ELF-1 (cell line): ENCODE results near the gene TCTA.
A peak's percentile ranks its signal among the peaks of the same experiment; 100 is the strongest.

Experiments
- DNase-seq: peaks from one replicate; pipeline ENCODE4 v3.0.0-alpha.2; 2016; ENCODE audit warnings: low read depth, low spot score

The TCTA gene

DNA sequence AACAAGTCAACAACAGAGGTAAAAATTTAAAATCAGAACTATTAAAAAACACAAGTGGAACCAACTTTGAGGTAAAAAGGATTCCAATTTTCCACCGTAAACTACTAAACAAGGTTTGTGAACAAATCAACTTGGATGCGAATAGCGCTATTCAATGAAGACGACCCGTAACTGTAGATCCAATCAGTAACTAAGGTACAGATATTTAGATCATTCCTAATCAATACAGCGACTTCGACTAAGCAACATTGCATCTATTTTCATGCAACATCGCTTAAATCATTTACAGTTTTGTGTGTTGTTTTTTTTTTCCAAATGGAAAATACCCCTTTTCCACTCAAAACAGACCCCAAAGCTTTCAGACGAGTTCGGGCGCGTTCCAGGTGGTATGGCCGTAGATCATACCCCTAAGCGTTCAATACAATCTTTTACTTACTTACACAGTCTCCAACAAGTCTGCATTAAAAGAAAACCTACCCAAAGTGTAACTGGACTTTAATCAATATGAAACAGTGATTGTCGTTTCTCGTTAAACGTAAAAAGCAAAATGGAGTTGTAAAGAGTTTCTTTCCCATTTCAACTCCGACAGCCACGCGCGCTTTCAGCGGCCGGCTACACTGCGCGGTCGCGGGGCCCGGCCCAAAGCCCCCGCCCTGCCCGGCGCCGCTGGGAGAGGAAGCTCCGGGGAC, 1.2 kb upstream of the TCTA start:
- no peak for DNase-seq

DNA sequence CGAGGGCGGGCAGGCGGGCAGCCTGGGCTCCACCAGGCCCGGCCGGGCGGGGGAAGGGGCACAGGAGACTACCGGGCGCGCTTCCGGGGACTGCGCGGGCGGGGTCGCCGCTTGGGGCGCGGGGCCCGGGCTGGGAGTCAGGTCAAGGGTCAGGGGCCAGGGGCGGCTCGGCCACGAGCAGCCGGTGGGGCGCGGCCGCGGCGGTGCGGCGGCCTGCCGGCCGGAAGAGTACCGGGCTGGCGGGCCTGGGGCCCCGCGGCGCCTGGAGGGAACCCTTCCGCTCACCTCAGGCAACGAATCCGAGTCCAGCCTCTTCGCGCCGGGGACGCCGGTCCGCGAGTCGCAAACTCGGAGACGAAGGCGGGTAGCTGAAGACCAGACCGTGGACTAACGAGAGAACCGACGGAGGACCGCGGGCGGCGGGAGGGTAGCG, 672 bp upstream of the TCTA start:
- no peak for DNase-seq

- no peak for DNase-seq
Observed at GRCh38 chr3:49412632-49413337, 562 bp downstream of the TCTA start.

DNA sequence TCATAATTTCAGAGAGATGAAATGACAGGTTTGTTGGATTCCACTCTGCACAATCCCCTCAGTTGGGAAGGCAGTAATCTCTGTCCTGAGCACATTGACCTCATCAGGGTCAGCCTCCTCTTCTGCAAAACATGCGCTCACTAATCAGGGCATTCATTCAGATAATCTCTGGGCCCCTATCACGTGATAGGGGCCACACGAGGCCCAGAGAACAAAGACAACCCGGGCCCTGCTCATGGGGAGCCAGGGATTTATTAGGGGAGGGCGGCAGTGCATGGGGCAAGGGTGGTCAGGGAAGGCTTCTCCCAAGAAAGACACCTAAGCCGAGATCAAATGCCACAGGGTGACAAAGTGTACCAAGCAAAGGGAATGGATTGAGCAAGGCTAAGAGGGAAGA, 1.1 kb downstream of the TCTA start:
- no peak for DNase-seq

- DNase-seq: no peak
Observed at GRCh38 chr3:49414753-49415152, 2.5 kb downstream of the TCTA start.

- DNase-seq: no peak
Observed at GRCh38 chr3:49415931-49416601, 3.8 kb downstream of the TCTA start.

GRCh38 chr3:49416867-49417266, 4.6 kb downstream of the TCTA start:
- DNase-seq: no peak

DNA sequence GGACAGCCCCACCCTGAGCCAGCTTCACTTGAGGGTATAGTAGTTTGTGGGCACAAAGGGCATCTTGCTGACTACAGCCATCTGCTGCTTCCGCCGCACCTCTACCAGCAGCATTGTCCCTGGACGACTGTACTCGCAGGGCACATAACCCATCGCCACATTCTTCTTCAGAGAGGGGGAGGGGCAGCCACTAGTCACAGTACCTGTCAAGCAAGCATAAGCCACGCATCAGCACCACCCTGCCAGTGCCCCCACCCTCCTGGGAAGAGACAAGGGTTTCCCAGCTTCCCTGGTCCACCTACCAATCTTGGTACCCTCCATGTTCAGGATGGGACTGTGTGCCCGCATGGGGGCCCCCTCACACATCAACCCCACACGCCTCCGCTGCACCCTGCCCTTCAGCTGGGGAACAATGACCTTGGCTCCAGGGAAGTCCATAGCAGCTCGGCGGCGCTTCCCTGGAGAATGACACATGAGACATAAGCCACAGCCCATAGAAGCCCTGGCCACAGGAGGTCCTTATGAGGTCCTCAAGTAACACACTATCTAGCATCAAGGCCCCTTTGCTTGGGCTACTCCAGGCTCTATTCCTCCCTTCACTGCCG, 5.4 kb downstream of the TCTA start:
- DNase-seq: no peak

- DNase-seq: no peak
Observed at GRCh38 chr3:49421890-49422378, 9.7 kb downstream of the TCTA start.

DNA sequence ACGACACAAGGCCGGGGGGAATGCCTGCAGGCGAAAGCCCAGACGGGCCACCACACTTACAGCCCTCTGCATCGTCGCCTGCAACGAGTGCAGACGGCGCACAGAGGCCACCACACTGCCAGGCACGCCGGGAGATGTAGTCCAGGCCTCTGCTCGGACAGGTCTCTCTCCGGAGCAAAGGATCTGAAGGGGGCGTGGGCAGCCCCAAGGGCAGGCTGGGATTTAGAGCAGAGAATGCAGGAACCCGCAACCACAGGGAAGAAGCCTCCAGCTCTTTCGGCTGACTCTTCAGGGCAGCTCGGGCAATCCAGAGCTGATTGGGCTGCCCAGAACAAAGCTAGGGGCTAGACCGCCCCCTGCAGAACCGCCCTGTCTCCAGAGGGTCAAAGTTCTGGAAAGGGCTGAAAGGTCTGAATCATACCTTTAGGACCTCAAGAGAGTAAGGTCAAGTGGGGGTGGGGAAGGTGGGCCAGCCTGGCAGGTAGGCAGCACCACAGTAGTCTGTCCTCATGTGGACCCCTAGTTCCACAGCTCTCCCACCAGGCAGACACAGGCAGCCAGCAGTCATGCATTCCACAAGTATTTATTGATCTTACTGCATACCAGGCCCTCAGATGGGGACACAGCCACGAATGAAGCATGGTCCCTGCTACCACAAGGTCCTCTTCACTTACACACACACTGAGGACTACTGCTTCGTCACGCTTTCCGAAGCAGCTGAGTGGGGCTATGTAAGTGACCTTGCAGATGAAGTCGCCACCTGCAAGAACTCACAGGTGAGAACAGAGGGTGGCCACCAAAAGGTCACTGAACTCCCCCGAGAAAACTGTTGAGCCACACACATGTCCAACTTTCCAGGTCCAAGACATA, 10.4 kb downstream of the TCTA start, which contains the start of gene AMT:
AMT (minus strand) TSS at position 95 of the 870 bp plus-strand sequence; CDS start at position 72, 23 bp downstream.
- DNase-seq: peak; percentile 98

DNA sequence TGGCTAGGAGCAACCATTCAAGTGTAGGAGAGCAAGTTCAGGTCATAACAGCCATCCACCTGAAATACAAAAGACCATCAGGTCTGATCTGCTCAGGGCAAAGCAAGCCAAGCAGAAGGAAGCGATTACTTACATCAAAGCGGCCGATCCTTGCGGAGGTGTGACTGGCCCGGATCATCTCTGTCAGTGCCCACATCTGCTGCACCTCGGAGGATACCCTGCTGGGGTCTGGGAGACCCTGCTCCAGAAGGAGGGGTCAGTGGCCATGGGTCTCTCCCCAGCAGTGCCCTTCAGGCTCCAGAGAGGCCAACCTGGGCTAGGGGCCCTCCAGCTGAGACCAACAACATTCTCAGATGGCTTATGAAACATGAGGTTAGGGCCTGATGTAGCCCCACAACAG, 12.6 kb downstream of the TCTA start:
- no peak for DNase-seq

GRCh38 chr3:49427586-49427985, 15.4 kb downstream of the TCTA start:
- DNase-seq: no peak

DNA sequence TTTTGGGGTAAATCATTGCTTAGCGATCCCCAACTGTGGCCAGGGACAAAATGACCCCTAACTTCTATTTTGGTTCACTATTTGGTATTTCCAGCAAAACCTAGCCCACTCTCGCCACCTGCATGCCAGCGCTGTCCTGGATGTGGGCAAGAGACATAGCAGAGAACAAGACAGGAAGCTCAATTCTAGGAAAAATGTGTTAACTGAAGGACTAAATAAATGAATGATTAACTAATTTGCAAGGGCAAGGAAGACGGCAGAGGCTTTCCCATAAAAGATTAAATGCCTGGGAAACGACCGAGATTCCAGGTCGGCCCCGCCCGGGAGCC, 16.5 kb downstream of the TCTA start:
- no peak for DNase-seq

- no peak for DNase-seq
Observed at GRCh38 chr3:49434731-49435130, 22.5 kb downstream of the TCTA start.

DNA sequence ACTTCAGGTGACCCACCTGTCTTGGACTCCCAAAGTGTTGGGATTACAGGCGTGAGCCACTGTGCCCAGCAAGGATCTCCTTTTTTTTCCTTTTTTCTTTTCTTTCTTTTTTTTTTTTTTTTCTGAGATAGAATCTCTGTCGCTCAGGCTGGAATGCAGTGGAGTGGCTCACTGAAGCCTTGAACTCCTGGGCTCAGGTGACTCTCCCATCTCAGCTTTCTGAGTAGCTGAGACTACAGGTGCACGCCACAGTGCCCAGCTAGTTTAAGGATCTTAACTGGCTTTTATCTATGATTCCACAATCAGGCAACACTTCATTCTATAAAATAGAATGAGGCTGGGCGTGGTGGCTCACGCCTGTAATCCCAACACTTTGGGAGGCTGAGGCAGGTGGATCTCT, 33.2 kb downstream of the TCTA start:
- DNase-seq: no peak

DNA sequence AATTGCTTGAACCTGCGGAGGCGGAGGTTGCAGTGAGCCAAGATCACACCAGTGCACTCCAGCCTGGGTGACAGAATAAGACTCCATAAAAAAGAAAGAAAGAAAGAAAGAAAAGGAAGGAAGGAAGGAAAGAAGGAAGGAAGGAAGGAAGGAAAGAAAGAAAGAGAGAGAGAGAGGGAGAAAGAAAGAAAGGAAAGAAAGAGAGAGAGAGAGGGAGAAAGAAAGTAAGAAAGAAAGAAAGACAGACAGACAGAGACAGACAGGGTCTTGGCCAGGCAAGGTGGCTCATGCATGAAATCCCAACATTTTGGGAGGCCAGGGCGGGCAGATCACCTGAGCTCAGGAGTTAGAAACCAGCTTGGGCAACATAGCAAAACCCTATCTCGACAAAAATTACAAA, 41.4 kb downstream of the TCTA start:
- DNase-seq: no peak

DNA sequence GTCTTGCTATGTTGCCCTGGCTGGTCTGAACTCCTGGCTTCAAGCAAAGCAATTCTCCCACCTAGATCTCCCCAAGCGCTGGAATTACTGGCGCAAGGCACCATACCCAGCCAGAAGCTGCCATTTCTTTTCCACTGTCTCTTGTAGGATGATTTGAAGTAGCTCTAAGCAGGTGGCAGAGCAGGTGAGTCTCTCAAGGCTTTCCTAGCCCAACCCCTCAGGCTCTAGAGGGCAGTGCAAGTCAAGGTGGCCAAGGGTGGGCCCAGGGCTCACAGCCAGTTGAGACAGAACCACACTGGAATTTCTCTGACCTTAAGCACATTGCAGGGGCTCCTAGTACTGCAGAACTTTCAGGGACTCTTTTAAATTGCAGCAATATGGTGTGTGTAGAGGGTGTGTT, 42.2 kb downstream of the TCTA start:
- peak; percentile 87 for DNase-seq

DNA sequence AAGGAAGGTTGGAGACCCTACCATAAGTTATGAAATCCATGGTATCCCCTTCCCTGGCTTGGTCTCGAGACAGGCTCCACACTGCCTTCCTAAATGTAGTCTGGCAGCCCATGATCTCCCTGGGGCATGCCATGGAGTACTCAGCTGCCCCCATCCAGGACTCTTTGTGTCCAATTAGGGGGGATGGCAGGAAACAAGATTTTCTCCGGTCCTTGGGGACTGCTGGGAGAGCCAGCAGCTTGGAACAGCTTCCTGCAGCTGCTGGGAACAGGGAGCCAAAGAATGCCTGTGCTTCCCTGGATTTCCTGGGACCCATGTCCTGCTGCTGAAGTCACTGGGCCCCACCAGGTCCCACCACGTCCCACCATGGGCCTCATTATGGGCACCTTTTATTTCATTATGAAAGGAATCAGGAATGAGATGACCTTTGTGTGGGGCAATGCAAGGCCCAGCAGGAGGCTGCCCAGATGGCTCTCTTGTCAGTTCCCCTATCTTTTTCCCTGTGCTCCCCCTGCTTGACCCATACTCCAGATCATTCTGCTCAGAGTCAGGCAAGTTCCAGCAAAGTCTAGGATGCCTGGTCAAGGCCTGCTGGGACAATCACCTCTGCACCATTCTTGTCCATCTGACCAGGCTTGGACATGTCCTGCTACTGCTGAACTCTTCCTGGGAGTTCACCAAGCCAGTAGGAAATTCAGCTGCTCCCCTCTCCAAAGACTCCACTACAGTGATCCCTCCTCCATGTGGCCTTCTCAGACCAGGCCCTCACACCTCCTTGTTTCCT, 42.9 kb downstream of the TCTA start:
- DNase-seq: peak; percentile 24

DNA sequence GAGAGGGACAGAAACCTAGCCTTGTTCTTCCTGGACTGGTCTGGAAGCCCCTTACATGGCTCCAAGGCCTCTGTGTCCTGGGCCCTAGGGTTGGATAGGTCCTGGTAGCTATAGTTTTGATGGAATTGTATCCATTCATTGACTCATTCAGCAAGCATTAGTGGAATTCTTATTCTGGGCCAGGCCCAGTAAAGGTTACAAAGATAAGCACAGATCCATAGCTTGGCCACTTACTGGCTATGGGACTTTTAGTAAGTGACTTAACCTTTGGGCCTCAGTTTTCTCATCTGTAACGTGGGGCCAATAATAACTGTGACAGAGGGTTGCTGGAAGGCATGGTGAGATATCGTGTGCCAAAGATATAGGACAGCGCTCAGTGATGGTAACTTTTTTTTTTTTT, 44.2 kb downstream of the TCTA start:
- no peak for DNase-seq

- DNase-seq: peak; percentile 27
Observed at GRCh38 chr3:49460188-49460890, 48.1 kb downstream of the TCTA start.
